Left ventricle myocardium inferior (tissue), 1 donor: ENCODE results near the gene ADGRA3. TPM values are rescaled to one million over a fixed set of nuclear protein-coding genes. Genes with fewer than 3 reads are reported as not detected.

Experiments used
- DNase-seq: peaks from one replicate; pipeline ENCODE4 v3.0.0-alpha.2; 2020
- H3K27ac ChIP-seq: fragments of 200-600 bp; replicated peaks from 2 replicates; pipeline ENCODE4 v1.8.0; 2021
- H3K27me3 ChIP-seq: fragments of 200-600 bp; 2 replicates; pipeline ENCODE4 v1.8.0; 2021; ENCODE audit warnings: low read depth
- H3K36me3 ChIP-seq: fragments of 200-600 bp; 2 replicates; pipeline ENCODE4 v1.8.0; 2021
- H3K4me1 ChIP-seq: fragments of 200-600 bp; 2 replicates; pipeline ENCODE4 v1.8.0; 2021
- H3K4me3 ChIP-seq: fragments of 200-600 bp; 2 replicates; pipeline ENCODE4 v1.8.0; 2021; ENCODE audit warnings: mild to moderate bottlenecking, moderate library complexity
- H3K9me3 ChIP-seq: fragments of 200-600 bp; replicated peaks from 2 replicates; pipeline ENCODE4 v1.8.0; 2021
- intact Hi-C: fragments of 100-400 bp; cut with micrococcal nuclease; formaldehyde crosslinking; loops from one replicate; pipeline ENCODE4 v1.11.0; 2022
- total RNA-seq: library from RNA; stranded (reverse); fragmentation: NEBNext Ultra II Directional; extraction: Animal tissue kit (Norgen Biotek cat#: 25700); gene quantifications from one replicate; pipeline ENCODE4 v1.2.1, GENCODE V29; 2021
- TF ChIP-seq, protein P1 (sequence below): fragments of 200-600 bp; IDR thresholded peaks from 2 replicates; pipeline ENCODE4 v1.8.0; 2021; ENCODE audit warnings: antibody characterized with exemption, mild to moderate bottlenecking, borderline replicate concordance
- donor health status: DM: no; HTN: yes; CAD: no; lungs with severe emphysema.

The ADGRA3 gene
- total RNA-seq, 1 donor from 2014 or later = 26.9 TPM

DNA sequence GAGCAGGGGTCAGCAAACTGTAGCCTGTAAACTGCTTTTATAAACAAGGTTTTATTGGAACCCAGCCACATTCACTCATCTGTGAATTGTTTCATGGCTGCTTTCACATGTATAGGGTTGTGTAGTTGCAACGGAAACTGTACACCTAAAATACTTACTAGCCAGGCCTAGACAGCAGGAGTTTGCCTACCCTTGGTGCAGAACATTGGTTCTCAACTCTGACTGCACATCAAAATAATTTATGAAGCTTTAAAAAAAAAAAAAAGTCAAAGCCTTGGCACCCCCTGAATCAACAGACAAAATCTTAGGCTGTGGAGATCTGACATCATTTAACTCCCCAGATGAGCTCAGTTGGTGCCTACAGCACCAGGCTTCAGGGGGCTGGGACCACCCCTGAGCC is 27.8 kb downstream of the ADGRA3 start:
- H3K36me3 ChIP-seq = no peaks in the 10 kb centered on the region
- TF ChIP-seq, protein P1, sequence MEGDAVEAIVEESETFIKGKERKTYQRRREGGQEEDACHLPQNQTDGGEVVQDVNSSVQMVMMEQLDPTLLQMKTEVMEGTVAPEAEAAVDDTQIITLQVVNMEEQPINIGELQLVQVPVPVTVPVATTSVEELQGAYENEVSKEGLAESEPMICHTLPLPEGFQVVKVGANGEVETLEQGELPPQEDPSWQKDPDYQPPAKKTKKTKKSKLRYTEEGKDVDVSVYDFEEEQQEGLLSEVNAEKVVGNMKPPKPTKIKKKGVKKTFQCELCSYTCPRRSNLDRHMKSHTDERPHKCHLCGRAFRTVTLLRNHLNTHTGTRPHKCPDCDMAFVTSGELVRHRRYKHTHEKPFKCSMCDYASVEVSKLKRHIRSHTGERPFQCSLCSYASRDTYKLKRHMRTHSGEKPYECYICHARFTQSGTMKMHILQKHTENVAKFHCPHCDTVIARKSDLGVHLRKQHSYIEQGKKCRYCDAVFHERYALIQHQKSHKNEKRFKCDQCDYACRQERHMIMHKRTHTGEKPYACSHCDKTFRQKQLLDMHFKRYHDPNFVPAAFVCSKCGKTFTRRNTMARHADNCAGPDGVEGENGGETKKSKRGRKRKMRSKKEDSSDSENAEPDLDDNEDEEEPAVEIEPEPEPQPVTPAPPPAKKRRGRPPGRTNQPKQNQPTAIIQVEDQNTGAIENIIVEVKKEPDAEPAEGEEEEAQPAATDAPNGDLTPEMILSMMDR = no peak
- H3K4me3 ChIP-seq = no peak overlapping the region
- H3K9me3 ChIP-seq = no peaks in the 10 kb centered on the region
- H3K27me3 ChIP-seq = no peaks in the 10 kb centered on the region
- intact Hi-C loops = no loop called here
- peak overlapping the region; percentile 47 for H3K27ac ChIP-seq
- no peak for DNase-seq
- H3K4me1 ChIP-seq = peaks cover 62% of the 10 kb centered on the region

DNA sequence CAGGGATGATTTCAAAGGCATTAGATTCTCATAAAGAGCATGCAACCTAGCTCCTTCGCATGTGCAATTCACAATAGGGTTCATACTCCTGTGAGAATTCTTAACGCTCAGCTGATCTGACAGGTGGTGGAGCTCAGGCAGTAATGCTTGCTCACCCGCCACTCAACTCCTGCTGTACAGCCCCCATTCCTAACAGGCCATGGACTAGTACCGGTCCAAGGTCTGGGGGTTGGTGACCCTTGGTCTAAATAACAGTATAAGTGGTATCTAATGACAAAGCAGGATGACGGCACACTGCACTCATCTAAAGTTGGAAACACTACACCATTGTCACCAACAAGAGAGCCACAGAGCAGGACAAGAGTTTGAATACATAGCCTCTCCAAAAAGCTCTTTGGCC is 28.5 kb downstream of the ADGRA3 start:
- TF ChIP-seq, protein P1 = no peak
- no peaks in the 10 kb centered on the region for H3K36me3 ChIP-seq
- no peaks in the 10 kb centered on the region for H3K9me3 ChIP-seq
- no peaks in the 10 kb centered on the region for H3K27me3 ChIP-seq
- intact Hi-C loops = no loop called here
- peak overlapping the region; percentile 47 for H3K27ac ChIP-seq
- H3K4me1 ChIP-seq = peaks cover 62% of the 10 kb centered on the region
- no peak for DNase-seq
- H3K4me3 ChIP-seq = no peak overlapping the region

DNA sequence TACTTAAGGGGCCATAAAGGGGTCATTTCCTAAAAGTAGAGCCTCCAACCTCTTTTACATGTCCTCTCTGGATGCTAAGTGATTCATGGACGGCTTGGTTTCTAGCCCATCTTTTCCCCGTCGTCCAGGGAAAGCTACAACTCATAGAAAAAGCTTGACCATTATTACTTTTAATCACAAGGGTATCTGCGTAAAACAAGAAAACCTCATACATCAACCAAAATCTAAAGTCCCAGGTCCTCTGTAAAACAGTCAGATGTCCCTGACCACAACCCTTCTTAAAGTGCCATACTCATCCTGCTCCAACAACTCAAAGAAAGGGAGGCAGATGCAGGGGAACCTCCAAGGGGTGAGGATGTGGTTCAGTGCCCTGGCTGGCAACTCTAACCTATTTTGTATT is 29.6 kb downstream of the ADGRA3 start:
- Histone ChIP-seq H3K36me3 (no peaks in the 10 kb centered on the region), H3K27me3 (no peaks in the 10 kb centered on the region), H3K4me1 (peaks cover 62% of the 10 kb centered on the region), H3K4me3 (no peak overlapping the region), H3K27ac (peak overlapping the region; percentile 27), H3K9me3 (no peaks in the 10 kb centered on the region)
- DNase-seq = no peak
- intact Hi-C loops = no loop called here
- TF ChIP-seq, protein P1 = no peak

DNA sequence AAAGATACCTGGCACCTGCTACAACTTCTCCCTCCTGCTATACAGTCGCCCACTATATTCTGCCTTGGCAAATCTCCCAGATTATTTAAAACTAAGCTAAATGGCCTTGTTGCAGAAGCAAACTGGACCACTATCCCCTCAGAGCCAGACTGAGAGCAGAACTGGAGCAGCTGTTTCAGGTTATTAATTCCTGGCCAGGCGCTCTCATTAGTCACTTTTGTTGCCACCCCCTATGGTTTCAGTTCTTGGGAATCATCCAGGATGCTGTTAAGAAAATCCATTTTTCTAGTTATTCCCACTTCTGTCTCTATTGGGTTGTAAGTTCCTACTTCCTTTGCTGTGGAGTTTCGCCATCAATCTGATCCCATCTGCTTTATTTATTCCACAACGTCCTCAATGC is 30.1 kb downstream of the ADGRA3 start:
- no peak overlapping the region for H3K4me3 ChIP-seq
- peak overlapping the region; percentile 10 for H3K27ac ChIP-seq
- no peaks in the 10 kb centered on the region for H3K36me3 ChIP-seq
- H3K4me1 ChIP-seq = peaks cover 63% of the 10 kb centered on the region
- H3K27me3 ChIP-seq = no peaks in the 10 kb centered on the region
- intact Hi-C loops = no loop called here
- H3K9me3 ChIP-seq = no peaks in the 10 kb centered on the region
- TF ChIP-seq, protein P1 = no peak
- DNase-seq = no peak

DNA sequence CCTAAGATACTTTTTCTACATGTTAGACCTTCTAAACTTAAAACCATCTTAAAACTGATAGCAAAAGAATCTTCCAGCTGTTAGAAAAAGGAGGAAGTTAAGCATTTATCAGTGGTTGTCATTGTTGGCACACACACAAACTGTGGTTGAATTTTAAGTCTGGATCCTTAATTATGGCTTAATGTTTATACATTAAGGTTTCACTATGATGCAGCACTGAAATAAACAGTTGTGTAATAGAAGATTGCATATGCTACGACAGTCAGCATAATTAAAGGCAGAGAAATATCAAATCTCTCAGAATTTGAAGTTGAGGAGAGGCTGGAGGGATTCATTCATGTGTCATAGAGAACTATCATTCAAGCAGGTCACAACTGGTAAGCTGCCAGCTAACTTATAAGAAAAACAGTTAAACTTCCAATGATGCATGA is 32.3 kb downstream of the ADGRA3 start:
- intact Hi-C loops = no loop called here
- no peak for DNase-seq
- TF ChIP-seq, protein P1 = no peak
- H3K9me3 ChIP-seq = no peaks in the 10 kb centered on the region
- H3K27ac ChIP-seq = peak overlapping the region; percentile 45
- H3K27me3 ChIP-seq = no peaks in the 10 kb centered on the region
- peaks cover 55% of the 10 kb centered on the region for H3K4me1 ChIP-seq
- no peak overlapping the region for H3K4me3 ChIP-seq
- H3K36me3 ChIP-seq = no peaks in the 10 kb centered on the region
